Stimulated activated naive CD4-positive, alpha-beta T cell (primary cell): ENCODE results near the gene ZNF335.
"Not testable (repeated sequence)": the region's sequence is repeated elsewhere in the genome, so short reads cannot be mapped to it uniquely, and the experiment has no call there.

Experiments used
- DNase-seq, 6 experiments: peaks; one replicate each; lab custom pipeline; 2025; lab: John Stamatoyannopoulos, UW

ZNF335 gene

DNA sequence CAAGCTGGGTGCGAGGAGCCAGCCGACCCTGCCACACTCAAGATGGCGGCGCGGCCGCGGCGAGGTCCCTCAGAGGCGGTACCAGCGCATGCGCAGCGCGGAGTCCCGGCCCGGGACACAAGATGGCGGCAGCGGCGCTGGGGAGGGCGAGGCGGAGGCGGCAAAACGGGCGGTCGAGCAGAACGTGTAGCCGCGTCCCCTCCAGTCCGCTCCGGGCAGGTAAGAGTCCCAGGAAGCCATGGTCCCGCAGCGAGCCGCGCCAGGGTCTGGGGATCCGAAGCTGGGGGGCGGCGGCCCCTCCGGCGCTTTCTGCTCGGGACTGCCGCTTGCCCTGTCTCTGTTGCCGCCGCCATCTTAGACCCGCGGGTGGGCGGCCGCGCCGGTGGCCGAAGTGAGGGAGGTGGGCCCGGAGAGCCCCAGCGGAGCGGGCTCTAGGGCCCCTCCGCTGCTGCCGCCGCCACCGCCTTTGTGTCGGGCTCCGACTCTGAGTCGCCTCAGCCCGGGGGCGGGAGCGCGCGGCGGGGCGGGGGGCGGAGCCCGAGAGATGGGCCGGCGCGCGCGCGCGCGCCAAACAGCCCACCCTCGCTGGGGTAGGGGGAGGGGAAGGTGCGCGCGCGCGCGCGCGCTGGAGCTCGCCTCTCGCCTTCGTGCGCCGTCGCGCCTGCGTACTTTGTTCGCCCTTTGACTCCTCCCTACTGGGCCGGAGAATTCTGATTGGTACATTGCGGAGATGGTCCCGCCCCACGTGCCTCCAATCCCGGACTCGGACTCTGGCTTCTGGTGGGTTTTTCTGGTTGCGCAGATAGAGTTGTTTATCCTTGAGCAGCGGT, 37.2 kb downstream of the ZNF335 start, which contains the start of gene PCIF1:
Gene PCIF1, plus strand, starts transcription at position 98 of the 830 bp plus-strand sequence. CDS start 4,317 bp downstream, outside the sequence.
- peak; percentile 96 to 99 (median 98) for DNase-seq

DNA sequence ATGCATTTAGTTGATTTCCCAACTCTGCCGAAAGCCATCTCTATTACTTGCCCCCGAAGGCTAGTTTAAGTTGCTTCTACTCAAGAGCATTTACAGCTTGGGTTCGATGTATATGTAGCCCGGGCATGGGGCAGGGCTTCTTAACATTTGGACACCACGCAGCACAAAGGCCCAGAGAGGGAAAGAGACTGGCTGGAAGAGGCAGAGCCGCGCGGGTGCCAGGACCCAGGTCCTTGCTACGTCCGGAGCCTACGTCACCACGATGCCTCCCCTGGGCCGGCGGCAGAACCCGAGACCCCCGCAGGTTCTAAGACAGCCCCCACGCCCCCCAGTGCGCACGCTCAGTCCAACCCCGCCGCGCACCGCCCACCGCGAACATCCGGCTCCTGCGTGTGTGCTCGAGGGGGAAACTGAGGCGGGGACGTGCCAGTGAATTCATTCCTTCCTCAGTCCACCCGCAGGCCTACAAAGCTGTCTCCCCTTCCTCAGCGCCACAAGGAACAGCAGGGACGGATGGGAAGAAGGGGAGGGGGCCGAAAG, 37.9 kb downstream of the ZNF335 start:
- peak in 2 of 6 experiments; percentile 48 to 72 for DNase-seq

DNA sequence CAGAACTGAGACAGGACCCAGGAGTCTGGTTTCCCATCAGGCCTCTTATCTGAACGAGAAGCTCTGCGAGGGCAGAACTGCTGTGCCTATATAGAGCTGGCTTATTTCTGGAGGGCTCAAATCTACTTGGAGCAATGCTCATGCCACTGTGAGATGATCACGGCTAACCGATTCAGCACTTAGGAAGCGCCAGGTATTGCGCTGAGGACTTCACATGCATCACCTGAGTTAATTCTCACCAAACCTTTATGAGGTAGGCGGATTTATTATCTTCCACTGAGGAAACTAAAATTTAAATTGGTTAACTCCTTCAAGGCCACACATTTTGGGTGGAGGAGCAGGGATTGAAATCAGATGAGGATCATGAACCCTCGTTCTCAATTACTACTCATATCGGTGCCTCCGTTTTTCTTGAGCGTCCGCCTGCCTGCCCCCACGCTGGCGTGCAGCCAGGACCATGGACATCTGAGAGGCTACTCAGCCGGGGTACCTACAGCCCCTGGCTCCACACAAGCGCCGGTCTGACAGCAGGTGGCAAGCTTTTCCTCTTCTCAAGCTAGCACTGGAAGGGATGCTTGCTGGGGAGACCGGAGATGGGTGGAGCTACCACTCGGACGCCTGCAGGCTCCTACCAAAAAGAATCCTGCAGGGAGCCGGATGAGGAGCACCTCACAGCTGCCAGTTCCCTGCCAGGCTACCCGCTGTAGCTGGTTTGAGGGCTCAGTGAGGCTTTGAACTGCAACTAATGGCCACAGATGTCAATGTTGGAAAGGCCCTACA, 38.5 kb downstream of the ZNF335 start:
- peak; percentile 25 to 78 (median 58) for DNase-seq

DNA sequence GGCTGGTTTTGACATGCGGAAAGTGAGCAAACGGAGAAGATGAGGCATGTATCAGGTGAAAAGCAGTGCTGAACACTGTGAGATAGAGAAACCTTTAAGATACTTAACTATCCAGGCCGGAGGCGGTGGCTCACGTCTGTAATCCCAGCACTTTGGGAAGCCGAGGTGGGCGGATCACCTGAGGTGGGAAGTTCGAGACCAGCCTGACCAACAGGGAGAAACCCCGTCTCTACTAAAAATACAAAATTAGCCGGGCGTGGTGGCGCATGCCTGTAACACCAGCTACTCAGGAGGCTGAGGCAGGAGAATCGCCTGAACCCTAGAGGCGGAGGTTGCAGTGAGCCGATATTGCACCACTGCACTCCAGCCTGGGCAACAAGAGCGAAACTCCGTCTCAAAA, 40.3 kb downstream of the ZNF335 start:
- not testable (repeated sequence) for DNase-seq

DNA sequence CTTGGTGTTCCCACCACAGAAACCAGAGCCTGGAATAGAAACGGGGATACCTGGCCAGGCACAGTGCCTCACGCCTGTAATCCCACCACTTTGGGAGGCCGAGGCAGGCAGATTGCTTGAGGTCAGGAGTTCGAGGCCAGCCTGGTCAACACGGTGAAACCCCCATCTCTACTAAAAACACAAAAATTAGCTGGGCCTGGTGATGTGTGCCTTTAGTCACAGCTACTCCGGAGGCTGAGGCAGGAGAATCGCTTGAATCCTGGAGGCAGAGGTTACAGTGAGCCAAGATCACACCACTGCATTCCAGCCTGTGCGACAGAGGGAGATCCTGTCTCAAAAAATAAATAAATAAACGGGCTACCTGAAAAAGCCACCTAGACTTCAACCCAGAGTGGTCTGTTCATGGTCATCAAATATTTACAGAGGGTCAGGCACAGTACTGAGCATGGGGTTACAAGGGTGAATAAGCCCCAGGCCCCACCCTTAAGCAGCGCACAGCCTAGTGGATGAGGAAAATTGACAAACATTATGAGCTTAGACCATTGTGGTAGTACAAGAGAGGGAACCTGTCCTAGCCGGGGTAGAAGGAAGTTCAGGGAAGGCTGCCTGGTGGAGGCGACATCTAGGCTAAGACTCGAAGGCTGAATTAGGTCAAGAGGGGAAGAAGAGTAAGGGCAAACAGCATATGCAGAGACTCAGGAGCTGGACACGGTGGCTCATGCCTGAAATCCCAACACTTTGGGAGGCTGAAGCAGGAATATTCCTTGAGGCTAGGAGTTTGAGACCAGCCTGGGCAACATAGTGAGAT, 44.7 kb downstream of the ZNF335 start:
- no peak for DNase-seq

DNA sequence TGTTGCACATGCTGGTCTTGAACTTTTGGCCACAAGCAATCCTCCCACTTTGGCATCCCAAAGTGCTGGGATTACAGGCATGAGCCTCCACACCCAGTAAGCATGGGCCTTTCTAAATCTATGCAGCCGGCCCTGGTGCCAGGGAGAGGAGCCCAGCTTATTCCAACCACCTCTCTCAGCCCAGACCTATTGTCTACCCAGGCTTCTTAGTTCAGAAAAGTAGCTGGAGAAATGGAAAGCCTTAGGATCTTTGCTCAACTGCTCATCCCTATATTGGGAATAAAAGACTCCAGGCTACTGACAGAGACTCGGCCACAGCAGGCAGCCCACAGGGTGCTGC, 45.3 kb downstream of the ZNF335 start:
- no peak for DNase-seq

DNA sequence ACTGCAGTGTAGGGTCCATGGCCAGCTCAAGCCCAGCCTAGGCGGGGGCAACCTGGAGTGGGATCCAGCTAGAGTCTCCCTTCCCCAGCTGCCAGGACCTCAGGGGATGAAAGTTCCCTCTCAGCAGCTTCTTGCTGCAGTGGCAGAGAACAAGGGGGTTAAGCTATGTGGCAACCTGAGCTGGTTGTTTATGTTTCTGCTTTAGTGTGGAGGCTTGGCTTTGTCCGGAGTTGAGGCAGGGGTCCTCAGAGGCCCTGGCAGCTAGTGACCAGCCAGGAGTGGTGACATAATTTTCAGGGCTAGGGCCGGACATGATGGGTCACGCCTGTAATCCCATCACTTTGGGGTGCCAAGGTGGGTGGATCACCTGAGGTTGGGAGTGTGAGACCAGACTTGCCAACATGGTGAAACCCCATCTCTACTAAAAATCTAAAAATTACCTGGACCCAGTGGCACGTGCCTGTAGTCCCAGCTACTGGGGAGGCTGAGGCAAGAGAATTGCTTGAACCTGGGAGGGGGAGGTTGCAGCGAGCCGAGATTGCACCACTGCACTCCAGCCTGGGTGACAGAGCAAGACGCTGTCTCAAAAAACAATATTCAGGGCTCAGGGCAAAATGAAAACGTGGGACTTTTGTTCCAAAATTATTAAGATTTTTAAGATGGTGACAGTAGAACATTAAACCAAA, 46.0 kb downstream of the ZNF335 start:
- no peak for DNase-seq

DNA sequence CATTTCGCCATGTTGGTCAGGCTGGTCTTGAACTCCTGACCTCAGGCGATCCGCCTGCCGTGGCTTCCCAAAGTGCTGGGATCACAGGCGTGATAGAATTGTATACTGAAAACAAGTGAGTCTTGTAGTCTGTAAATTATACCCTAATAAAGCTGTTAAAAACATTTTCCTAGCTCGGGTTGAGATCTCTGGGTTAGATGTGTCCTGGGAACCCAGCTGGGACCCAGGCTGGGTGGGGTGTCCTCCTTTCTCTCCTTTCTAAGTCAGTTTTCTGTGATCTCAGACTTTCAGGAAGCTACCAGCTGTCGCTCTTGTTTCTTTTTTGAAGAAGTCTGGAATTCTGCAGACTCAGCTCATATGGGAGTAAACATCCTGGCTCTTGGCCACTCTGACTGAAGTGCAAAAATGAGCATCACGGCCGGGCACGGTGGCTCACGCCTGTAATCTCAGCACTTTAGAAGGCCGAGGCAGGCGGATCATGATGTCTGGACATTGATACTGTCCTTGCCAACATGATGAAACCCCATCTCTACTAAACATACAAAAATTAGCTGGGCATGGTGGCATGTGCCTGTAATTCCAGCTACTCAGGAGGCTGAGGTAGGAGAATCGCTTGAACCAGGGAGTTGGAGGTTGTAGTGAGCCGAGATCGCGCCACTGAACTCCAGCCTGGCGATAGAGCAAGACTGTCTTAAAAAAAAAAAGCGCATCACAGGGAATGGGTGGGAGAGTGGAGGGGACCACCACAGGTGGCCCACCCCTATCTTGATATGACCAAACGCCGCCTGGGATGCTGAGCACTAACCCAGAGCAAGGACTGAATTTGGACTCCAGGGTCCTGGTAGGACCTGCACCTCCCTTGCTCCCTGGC, 47.4 kb downstream of the ZNF335 start:
- DNase-seq, result no peak

DNA sequence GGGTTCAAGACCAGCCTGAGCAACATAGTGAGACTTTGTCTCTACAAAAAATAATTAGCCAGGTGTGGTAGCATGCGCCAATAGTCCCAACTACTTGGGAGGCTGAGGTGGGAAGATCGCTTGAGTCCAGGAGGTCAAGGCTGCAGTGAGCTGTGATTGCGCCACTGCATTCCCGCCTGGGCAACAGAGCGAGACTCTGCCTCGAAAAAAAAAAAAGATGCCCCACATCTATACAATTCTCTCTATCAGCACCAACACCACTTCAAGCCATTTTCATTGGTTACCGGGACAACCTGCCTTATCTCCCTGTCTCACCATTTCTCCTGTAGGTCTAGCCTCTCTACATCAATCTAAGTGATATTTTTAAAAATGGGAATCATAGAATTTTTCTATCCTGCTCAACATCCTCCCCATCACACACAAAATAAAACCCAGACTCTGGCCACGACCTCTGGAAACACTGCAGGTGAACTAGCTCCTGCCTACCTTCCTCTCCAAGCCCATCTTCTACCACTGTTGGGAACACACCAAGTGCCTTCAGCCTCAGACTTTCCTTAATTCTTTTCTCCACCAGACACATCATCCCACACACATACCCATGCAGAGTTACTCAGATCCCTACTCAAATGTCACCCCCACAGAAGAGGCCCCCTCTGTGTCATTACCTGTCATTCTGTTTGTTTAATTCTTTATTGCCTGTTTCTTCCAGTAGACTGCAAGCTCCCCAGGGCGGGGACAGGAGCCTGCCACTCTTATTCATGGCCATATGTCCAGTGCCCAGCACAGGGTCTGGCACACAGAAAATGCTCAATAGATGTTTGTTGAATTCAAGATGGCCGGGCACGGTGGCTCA, 50.4 kb downstream of the ZNF335 start:
- DNase-seq, result no peak

DNA sequence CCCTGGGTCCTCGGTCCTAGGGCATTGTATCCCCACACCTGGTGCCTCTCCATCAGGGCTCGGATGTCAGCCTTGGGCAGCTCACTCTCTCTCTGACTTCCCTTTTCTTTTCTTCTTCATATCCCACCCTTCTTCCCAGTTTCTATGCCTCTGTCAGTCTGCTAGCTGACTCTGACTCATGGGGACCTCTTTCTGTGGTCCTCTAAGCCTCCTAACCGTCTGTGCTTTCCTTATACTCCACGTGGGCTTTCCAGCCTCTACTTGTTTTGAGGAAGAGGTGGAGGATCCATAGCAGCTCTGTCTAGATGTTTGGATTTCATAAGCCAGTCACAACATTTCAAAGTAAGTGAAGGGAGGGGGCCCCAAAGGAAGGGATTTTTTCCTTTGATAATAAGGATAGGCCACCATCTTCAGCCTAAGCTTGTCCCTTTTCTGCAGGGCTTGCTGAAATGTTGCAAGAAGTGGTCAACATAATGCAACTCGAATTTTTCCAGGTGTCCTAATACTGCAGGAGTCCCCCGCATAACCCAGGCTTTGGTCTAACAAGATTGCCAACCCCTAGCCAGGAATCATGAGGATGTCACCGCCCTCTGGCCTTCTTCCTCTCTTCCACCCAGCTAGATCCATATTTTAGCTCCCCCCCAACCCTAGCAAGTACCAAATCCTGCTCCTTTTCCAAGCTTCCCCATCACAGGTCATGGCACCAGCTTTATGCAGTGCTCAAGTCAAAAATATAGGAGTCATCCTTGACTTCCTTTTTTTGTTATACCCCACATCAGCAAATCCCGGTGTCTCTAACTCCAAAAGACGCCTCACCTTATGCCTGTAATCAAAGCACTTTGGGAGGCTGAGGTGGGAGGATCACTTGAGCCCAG, 51.3 kb downstream of the ZNF335 start:
- DNase-seq, result no peak

DNA sequence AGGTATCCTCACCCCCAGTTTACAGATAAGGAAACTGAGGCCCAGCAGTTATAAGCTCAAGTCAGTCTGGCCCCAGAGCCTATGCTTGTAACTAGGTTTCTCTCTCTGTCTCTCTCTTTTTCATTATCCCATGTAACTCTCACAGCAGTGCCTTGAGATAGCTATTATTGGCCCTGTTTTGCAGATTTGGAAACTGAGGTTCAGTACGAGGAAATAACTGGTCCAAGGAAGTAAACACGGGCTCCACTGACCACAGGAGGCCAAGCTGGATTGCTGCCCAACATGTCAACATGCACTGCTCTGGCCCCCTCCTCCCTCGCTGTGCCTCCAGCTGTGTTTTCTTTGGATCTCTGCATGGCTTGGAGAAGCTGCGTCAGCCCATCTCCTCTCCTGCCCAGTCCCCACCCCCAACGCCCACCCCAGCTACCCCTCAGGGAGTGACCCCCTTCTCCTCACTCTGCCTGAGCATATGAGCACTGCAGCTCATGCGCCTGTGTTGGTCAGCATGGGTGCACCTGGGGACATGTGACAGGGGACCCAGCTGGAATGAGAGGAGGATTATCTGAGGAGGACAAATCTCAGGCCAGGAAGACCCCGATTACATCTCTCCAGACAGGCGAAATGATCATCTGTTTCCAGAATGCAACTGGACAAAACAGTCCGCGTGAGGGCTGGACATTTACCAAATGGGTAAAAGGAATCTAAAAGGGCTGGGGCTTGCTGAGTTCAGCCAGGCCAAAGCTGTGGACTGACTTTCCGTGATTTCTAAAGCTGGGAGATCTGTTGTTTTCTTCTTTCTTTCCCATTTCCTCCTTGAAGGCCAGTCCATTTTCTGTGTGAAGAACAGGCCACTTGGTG, 52.2 kb downstream of the ZNF335 start:
- DNase-seq, result no peak

DNA sequence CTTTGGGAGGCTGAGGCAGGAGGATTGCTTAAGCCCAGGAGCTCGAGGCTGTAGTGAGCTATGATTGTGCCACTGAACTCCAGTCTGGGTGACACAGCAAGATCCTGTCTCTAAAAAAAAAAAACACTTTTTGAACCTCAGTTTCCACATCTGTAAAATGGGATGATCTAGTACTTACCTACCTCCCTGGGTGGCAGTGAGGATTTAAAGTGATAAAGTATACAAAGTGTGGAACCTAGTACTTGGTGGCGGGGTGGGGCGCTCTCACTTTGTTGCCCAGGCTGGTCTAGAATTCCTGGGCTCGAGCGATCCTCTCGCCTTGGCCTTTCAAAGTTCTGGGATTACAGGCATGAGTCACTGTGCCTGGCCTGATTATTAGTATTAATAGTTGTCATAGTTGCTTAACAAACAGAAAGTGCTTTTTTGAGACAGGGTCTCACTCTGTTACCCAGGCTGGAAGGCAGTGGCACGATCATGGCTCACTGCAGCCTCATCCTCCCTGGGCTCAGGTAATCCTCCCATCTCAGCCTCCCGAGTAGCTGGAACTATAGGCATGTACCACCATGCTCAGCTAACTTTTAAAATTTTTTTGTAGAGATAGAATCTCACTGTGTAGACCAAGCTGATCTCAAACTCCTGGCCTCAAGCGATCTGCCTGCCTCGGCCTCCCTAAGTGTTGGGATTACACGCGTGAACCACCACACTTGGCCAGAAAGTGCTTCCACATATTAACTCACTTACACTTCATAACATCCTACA, 53.0 kb downstream of the ZNF335 start:
- DNase-seq, result no peak

DNA sequence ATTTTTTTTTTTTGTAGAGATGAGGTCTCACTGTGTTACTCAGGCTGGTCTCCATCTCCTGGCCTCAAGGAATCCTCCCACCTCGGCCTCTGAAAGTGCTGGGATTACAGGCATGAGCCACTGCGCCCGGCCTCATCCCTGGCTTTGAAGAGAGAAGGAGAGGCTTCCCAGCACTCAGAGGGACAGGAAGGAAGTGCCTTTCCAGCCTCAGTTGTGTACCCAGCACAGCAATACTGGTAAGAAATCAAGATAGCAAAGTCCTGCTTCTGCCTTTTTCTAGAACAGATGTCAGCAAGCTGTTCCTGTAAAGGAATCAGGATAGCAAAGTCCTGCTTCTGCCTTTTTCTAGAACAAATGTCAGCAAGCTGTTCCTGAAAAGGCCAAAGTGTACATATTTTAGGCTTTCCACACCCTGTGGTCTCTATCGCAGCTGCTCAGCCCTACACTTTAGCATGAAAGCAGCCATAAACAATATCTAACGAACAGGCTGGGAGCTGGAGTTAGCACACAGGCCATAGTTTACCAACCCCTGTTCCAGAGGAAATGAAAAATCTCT, 53.7 kb downstream of the ZNF335 start:
- DNase-seq, result no peak

DNA sequence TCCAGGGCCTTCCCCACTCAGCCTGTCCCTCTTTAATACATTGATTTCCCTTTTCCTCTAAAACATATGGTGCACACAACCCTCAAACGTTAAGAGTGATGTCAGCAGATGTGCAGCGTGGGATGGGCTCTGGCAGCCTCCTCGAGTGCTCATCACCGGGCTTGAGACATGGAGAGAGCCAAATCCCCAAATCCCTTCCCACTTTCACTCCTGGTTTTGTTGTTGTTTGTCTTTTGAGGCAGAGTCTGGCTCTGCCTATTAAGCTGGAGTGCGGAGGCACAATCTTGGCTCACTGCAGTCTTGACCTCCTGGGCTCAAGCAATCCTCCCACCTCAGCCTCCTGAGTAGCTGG, 54.2 kb downstream of the ZNF335 start:
- no peak for DNase-seq

DNA sequence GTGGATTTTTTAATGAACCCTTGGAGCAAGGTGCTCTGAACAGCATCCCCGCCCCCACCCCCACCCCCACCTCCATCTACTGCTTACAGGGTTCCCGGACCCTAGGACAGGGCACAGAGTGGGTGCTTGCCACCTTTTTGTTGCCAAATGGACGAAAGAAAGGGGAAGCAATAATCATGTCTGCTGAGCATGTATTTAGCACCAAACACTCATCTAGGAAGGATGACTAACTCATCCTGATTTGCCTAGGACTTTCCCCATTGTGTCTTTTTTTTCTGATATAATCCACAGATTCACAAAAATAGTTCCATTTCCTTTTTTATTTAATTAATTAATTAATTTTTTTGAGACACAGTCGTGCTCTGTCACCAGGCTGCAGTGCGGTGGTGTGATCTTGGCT, 58.9 kb downstream of the ZNF335 start:
- no peak for DNase-seq

DNA sequence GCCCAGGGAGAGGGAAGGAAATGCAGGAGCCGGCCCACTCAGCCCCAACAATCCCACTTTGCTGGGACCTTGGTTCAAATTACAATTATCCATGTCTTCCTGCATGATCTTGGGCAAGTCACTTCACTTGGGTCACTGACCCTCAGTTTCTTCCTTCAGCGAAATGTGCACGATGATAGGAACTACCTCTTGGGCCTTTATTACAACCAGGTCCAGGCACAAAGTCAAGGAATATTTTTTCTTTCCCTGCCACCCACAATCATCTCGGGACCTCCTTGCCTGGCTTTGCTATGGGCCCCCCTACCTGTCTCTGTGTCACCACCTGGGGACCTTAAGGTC, 59.7 kb downstream of the ZNF335 start:
- no peak for DNase-seq
